Adipose tissue (tissue), 3 donors: ENCODE measurements around the gene OCLN. TPM values are rescaled to one million over a fixed set of nuclear protein-coding genes. Genes with fewer than 3 reads are reported as not detected.
"Not testable (repeated sequence)": the region's sequence is repeated elsewhere in the genome, so short reads cannot be mapped to it uniquely, and the experiment has no call there.

Source experiments
- H3K27ac ChIP-seq: one replicate; pipeline ENCODE4 v1.5.1; 2013; ENCODE audit warnings: low read depth, low read length
- WGBS, 3 donors: extraction: QIAGEN DNeasy Blood & Tissue Kit; methylation state at CpG; one replicate each; pipeline ENCODE4 v1.1.7; 2013; 5-methylcytosine and 5-hydroxymethylcytosine counted together
- polyA plus RNA-seq, 3 donors: library from polyadenylated mRNA; stranded (reverse); fragments of 200-250 nt; gene quantifications; one replicate each; pipeline ENCODE4 v1.2.3, GENCODE V29; 2013
- donor health status: healthy with polysubstance abuse.
- donor health status: Bipolar disorder and iron deficiency.
- donor health status: healthy.

The OCLN gene
- polyA plus RNA-seq, 3 donors, result 1.5 to 16.5 (median 2.1) TPM

GRCh38 chr5:69484891-69485290 lies 7.7 kb upstream of the OCLN start:
- H3K27ac ChIP-seq, result no peak overlapping the region
- 57 to 82% (median 58%) methylated on average over 7 of the region's 7 CpGs for WGBS, 3 donors

GRCh38 chr5:69485471-69485870 lies 7.1 kb upstream of the OCLN start:
- WGBS, 3 donors, result 63 to 100% (median 70%) methylated on average over 1 of the region's 1 CpG

GRCh38 chr5:69489246-69489645 lies 3.3 kb upstream of the OCLN start:
- WGBS, 3 donors, result 54 to 77% (median 56%) methylated on average over 4 of the region's 4 CpGs
- H3K27ac ChIP-seq, result no peak overlapping the region

More at GRCh38 chr5:69485471-69485870, 7.1 kb upstream of the OCLN start:
- H3K27ac ChIP-seq, result no peak overlapping the region

- WGBS, 3 donors, result 44 to 69% (median 68%) methylated on average over 2 of the region's 2 CpGs
- H3K27ac ChIP-seq, result no peak overlapping the region
Measured at GRCh38 chr5:69491027-69491426, 1.6 kb upstream of the OCLN start.

- H3K27ac ChIP-seq, result no peak overlapping the region
- WGBS, 3 donors, result 2 to 14% (median 13%) methylated on average over 17 of the region's 17 CpGs
Measured at GRCh38 chr5:69491838-69492390, 676 bp upstream of the OCLN start.

- no peak overlapping the region for H3K27ac ChIP-seq
- whole genome bisulfite sequencing, 3 donors, result 0 to 1% (median 1%) methylated on average over 42 of the region's 42 CpGs
Measured at GRCh38 chr5:69492923-69493395, 369 bp downstream of the OCLN start.

- WGBS, 3 donors, result 0 to 2% (median 2%) methylated on average over 62 of the region's 62 CpGs
- H3K27ac ChIP-seq, result no peak overlapping the region
Measured at GRCh38 chr5:69493396-69494133, 975 bp downstream of the OCLN start.

- H3K27ac ChIP-seq, result no peak overlapping the region
- WGBS, 3 donors, result 39 to 77% (median 71%) methylated on average over 8 of the region's 8 CpGs
Measured at GRCh38 chr5:69494452-69494851, 1.9 kb downstream of the OCLN start.

GRCh38 chr5:69497006-69497520 lies 4.5 kb downstream of the OCLN start:
- no peak overlapping the region for H3K27ac ChIP-seq
- WGBS, 3 donors, result 56 to 65% (median 60%) methylated on average over 5 of the region's 5 CpGs

- 89 to 98% (median 94%) methylated on average over 3 of the region's 3 CpGs for WGBS, 3 donors
- H3K27ac ChIP-seq, result no peak overlapping the region
Measured at GRCh38 chr5:69498384-69498783, 5.8 kb downstream of the OCLN start.

GRCh38 chr5:69502367-69502766 lies 9.8 kb downstream of the OCLN start:
- 18 to 65% (median 65%) methylated on average over 2 of the region's 2 CpGs for WGBS, 3 donors

GRCh38 chr5:69502767-69503488 lies 10.3 kb downstream of the OCLN start:
- WGBS, 3 donors, result 58 to 61% (median 59%) methylated on average over 7 of the region's 7 CpGs
- no peak overlapping the region for H3K27ac ChIP-seq

More at GRCh38 chr5:69502367-69502766, 9.8 kb downstream of the OCLN start:
- no peak overlapping the region for H3K27ac ChIP-seq

GRCh38 chr5:69504036-69504435 lies 11.4 kb downstream of the OCLN start:
- 83 to 96% (median 94%) methylated on average over 2 of the region's 2 CpGs for WGBS, 3 donors
- no peak overlapping the region for H3K27ac ChIP-seq

- WGBS, 3 donors, result 91 to 96% (median 93%) methylated on average over 1 of the region's 1 CpG
Measured at GRCh38 chr5:69505306-69505705, 12.7 kb downstream of the OCLN start.

GRCh38 chr5:69509212-69509611 lies 16.6 kb downstream of the OCLN start:
- no peak overlapping the region for H3K27ac ChIP-seq
- 79 to 99% (median 83%) methylated on average over 6 of the region's 6 CpGs for WGBS, 3 donors

More at GRCh38 chr5:69505306-69505705, 12.7 kb downstream of the OCLN start:
- H3K27ac ChIP-seq, result no peak overlapping the region

- no peak overlapping the region for H3K27ac ChIP-seq
- WGBS, 3 donors, result 82 to 91% (median 86%) methylated on average over 2 of the region's 2 CpGs
Measured at GRCh38 chr5:69510694-69511093, 18.1 kb downstream of the OCLN start.

GRCh38 chr5:69512740-69513260 lies 20.2 kb downstream of the OCLN start:
- no peak overlapping the region for H3K27ac ChIP-seq

GRCh38 chr5:69515570-69515969 lies 23.0 kb downstream of the OCLN start:
- whole genome bisulfite sequencing, 3 donors, result 97 to 100% (median 99%) methylated on average over 6 to 17 of the region's 30 CpGs
- not testable (repeated sequence) for H3K27ac ChIP-seq

More at GRCh38 chr5:69512740-69513260, 20.2 kb downstream of the OCLN start:
- 49 to 91% (median 90%) methylated on average over 2 of the region's 2 CpGs for WGBS, 3 donors

- WGBS, 3 donors, result 86 to 100% (median 95%) methylated on average over 1 of the region's 1 CpG
- no peak overlapping the region for H3K27ac ChIP-seq
Measured at GRCh38 chr5:69516769-69517168, 24.2 kb downstream of the OCLN start.
